ENCODE data around the gene TMC1.
"Not testable (repeated sequence)": the region's sequence is repeated elsewhere in the genome, so short reads cannot be mapped to it uniquely, and the experiment has no call there.

Gene TMC1

DNA sequence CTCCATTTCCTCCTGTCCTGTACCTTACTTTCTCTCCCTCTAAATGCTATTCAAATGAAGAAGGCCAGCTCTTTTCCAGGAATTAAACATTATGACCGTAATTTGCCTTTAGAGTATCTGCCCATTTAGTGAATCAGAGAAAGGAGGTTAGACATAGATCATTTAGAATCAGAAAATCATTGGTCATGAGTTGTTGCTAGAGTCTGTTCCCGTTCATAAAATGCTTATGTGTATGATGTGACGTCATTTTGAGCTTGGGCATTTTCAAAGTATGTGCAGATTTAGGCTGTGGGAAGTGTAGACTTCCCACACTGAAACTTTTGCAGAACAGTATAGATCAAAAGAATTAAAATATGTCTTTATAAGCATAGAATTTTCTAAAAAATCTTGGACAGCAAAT lies 268.5 kb downstream of the TMC1 start:
- FAIRE-seq = no peak

DNA sequence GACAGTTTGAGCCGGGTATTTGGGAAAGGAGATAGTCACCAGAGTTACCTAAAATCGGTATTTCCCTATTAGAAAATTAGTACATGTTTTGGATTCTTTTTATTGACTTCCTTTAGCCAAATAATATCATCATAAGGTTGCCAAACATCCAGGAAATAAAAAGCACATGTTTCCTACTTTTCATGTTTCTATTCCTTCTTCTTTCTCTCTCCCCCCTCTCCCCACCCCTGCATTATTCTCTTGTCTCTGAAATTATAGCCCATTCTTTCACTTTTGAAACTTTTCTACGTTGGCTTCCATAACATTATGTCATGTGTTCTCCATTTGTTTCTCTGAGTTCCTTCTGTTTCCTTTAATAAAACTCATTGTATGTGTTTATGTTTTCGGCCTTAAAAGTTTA lies 269.6 kb downstream of the TMC1 start:
- no peak for DNase-seq (ENCODE audit: insufficient read length)
- no peak for FAIRE-seq
- no peak for TF ChIP-seq TAF1 (IDR thresholded peaks at IDR 0.05; ENCODE audit: borderline replicate concordance, low read depth, low read length)

More for the DNA sequence above, 268.5 kb downstream of the TMC1 start:
- no peak for DNase-seq (ENCODE audit: insufficient read length)
- no peak for TF ChIP-seq POLR2A (IDR thresholded peaks at IDR 0.05; ENCODE audit: low read depth, low read length)
- TF ChIP-seq POLR2AphosphoS5 (IDR thresholded peaks at IDR 0.05; ENCODE audit: low read depth, low read length) = no peak
- no peak for TF ChIP-seq TAF1 (IDR thresholded peaks at IDR 0.05; ENCODE audit: borderline replicate concordance, low read depth, low read length)

DNA sequence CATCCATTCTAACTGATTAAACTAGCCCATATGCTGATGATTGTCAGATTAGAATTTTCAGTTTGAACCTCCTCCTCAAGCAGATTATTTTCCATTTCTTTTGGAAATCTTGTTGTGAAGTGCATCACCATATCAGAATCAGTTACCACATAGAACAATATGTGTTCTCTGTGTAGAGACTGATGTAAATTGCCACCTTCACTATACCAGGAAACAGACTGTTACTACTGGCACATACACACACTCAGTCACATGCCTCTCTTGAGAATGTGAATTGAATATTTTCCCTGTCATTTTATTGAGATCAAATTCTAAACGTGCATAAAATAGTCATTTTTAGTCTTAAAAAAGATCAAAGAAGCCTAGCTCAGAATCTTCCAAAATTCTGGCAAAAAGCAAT lies 270.0 kb downstream of the TMC1 start:
- DNase-seq (ENCODE audit: insufficient read length) (no peak), FAIRE-seq (peak; percentile 36)
- no peak for TF ChIP-seq POLR2A (IDR thresholded peaks at IDR 0.05; ENCODE audit: low read depth, low read length)
- TF ChIP-seq TAF1 (IDR thresholded peaks at IDR 0.05; ENCODE audit: borderline replicate concordance, low read depth, low read length) = no peak
- TF ChIP-seq POLR2AphosphoS5 (IDR thresholded peaks at IDR 0.05; ENCODE audit: low read depth, low read length) = no peak

DNA sequence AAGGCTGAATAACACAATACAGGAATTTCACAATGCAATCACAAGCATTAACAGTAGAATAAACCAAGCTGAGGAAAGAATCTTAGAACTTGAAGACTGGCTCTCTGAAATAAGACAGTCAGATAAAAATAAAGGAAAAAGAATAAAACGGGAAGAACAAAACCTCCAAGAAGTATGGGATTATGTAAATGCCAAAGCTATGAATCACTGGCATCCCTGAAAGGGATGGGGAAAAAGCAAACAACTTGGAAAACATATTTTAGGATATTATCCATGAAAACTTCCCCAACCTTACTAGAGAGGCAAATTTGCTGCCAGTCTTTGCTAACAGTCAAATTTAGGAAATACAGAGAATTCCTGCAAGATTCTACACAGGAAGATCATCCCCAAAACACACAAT lies 273.5 kb downstream of the TMC1 start:
- FAIRE-seq = no peak
- TF ChIP-seq POLR2AphosphoS5 (IDR thresholded peaks at IDR 0.05; ENCODE audit: low read depth, low read length) = no peak
- no peak for TF ChIP-seq POLR2A (IDR thresholded peaks at IDR 0.05; ENCODE audit: low read depth, low read length)
- TF ChIP-seq TAF1 (IDR thresholded peaks at IDR 0.05; ENCODE audit: borderline replicate concordance, low read depth, low read length) = no peak
- no peak for DNase-seq (ENCODE audit: insufficient read length)

DNA sequence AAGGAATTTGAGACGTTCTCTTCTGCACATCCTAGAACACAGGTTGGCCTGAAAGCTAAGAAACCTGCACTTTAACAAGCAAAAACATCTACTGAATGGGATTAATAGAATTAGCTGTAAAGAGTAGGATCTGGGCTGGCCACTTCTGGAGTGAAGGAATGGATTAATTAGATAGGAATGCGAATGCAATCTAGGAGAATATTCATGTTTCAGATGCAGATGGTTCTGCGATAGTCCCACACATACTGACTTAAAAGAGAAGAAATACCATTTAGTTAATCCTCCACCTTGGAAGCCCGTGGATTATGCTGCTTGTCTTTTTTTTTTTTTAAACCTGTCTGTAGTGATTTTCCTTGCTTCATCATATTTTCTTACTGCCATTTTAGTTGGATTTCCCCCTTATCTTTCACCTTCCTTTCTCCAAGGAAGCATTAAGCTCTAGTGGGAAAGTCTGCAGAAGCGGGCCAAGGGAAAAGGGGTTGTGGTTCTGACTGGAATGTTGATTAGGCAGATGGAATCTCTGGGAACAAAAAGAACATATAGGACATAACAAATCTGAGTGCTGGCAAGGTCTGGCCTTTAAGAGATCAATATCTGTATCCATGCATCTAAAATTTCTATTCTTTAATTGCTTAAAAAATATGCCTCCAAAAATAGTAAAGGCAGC lies 279.1 kb downstream of the TMC1 start:
- DNase-seq (ENCODE audit: insufficient read length) (no peak), FAIRE-seq (no peak)
- no peak for TF ChIP-seq POLR2AphosphoS5 (IDR thresholded peaks at IDR 0.05; ENCODE audit: low read depth, low read length)
- no peak for TF ChIP-seq TAF1 (IDR thresholded peaks at IDR 0.05; ENCODE audit: borderline replicate concordance, low read depth, low read length)
- no peak for TF ChIP-seq POLR2A (IDR thresholded peaks at IDR 0.05; ENCODE audit: low read depth, low read length)

DNA sequence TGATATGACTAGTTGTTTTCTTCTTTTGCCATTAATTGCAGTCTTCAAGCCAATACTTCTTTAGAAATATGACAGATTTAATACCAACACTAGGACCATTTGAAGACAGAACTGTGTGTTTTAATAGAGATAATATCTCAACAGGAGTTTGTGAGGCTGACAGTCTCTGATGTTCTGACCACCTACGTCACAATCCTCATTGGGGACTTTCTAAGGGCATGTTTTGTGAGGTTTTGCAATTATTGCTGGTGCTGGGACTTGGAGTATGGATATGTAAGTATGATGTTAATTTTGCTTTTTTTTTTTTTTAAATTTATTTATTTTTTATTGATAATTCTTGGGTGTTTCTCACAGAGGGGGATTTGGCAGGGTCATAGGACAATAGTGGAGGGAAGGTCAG lies 283.8 kb downstream of the TMC1 start:
- FAIRE-seq = no peak
- DNase-seq (ENCODE audit: insufficient read length) = no peak
- no peak for TF ChIP-seq POLR2A (IDR thresholded peaks at IDR 0.05; ENCODE audit: low read depth, low read length)

DNA sequence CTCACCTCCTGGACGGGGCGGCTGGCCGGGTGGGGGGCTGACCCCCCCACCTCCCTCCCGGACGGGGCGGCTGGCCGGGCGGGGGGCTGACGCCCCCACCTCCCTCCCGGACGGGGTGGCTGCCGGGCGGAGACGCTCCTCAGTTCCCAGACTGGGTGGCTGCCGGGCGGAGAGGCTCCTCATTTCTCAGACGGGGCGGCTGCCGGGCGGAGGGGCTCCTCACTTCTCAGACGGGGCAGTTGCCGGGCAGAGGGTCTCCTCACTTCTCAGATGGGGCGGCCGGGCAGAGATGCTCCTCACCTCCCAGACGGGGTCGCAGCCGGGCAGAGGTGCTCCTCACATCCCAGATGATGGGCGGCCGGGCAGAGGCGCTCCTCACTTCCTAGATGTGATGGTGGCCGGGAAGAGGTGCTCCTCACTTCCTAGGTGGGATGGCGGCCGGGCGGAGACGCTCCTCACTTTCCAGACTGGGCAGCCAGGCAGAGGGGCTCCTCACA lies 285.0 kb downstream of the TMC1 start:
- not testable (repeated sequence) for DNase-seq (ENCODE audit: insufficient read length); FAIRE-seq

DNA sequence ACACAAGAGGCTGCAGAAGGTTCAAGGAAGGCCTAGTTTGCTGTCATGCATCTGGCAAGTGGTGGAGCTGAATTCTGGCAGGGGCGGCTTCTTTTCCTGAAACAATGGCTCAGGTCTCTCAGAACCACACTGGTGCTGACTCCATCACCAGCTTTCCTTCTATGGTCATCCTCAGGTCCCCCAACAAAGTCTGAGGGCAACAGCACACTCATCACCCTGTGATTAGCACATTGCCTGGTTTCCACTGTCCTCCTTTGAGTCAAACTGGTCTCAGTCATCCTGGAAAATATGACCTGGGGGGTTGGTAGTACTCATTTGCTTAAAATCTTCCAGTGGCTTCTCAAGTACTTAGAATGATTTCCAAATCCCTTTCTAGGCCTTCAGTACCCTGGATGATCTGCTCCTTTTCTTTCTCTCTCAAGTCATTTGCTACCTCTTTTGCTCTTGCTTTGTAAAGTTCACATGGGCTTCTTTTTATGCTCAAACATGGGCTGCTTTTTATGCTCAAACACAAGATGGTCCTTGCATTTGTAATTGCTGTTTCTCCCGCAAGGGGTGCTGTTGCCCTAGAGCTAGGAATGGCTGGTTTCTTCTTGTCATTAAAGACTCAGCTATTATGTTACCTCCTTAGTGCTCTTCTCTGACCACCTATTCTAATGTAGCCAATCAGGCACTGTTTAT lies 286.5 kb downstream of the TMC1 start:
- DNase-seq (ENCODE audit: insufficient read length) = no peak
- TF ChIP-seq TAF1 (IDR thresholded peaks at IDR 0.05; ENCODE audit: borderline replicate concordance, low read depth, low read length) (no peak), POLR2AphosphoS5 (IDR thresholded peaks at IDR 0.05; ENCODE audit: low read depth, low read length) (no peak), POLR2A (IDR thresholded peaks at IDR 0.05; ENCODE audit: low read depth, low read length) (no peak)
- FAIRE-seq = no peak

DNA sequence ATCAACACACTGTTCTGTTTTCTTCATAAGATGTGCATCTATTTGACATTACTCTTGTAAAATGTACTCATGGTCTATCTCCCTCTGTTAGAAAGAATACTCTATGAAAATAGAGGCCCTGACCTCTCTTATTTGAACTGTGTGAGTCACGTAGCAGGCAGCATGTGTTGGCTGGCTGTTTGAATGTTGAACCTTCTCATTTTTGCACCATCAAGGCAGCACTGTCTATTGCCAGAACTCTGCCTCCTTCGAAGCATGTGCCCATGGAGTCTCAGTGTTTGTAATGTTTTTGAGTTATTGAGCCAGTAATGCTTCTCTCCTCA lies 287.0 kb downstream of the TMC1 start:
- no peak for DNase-seq (ENCODE audit: insufficient read length)
- no peak for FAIRE-seq
- TF ChIP-seq POLR2AphosphoS5 (IDR thresholded peaks at IDR 0.05; ENCODE audit: low read depth, low read length) (no peak), POLR2A (IDR thresholded peaks at IDR 0.05; ENCODE audit: low read depth, low read length) (no peak), TAF1 (IDR thresholded peaks at IDR 0.05; ENCODE audit: borderline replicate concordance, low read depth, low read length) (no peak)

DNA sequence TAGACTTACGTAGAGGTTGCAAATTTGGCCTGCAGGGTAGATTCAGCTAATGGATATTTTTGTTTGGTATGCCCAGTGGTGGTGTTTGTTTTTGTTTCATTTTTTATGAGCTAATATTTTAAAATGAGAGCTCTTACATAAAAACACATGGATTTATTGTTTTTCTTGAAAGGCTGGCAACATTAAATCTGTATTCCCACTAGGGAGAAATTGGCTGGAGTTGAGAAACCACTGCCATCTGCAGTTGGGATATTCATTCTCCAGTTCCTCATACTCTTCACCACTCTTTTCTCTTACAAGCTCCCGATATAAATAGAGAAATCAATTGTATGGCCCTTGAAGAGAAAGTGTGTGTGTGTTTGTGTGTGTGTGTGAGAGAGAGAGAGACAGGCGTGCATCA lies 288.2 kb downstream of the TMC1 start:
- FAIRE-seq (no peak), DNase-seq (ENCODE audit: insufficient read length) (no peak)
- no peak for TF ChIP-seq POLR2AphosphoS5 (IDR thresholded peaks at IDR 0.05; ENCODE audit: low read depth, low read length)

DNA sequence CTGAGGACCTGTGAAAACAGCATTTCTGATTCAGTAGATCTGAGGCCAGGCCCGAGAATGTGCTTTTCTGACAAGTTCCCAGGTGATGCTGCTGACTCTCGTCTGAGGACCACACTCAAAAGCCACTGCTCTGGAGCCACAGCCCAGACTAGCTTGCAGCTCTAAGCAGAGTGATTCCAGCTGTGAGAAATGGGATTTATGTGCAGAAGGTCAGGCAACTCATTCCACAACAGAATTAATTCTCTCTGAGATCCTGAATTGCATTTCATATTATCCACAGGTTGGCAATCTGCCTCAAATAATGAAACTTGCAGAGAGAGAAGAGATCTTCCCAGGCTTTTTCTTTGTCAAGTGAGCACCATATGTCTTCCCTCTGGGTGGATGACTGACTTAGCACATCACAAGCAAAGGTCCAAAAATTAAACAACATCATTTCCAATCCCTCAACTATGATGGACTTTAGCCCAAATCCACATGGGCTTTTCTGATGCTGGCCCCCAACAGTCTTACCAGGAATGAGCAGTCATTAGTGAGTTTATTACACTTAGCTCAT lies 291.2 kb downstream of the TMC1 start:
- TF ChIP-seq POLR2AphosphoS5 (IDR thresholded peaks at IDR 0.05; ENCODE audit: low read depth, low read length) (no peak), TAF1 (IDR thresholded peaks at IDR 0.05; ENCODE audit: borderline replicate concordance, low read depth, low read length) (no peak), POLR2A (IDR thresholded peaks at IDR 0.05; ENCODE audit: low read depth, low read length) (no peak)
- no peak for FAIRE-seq
- no peak for DNase-seq (ENCODE audit: insufficient read length)

DNA sequence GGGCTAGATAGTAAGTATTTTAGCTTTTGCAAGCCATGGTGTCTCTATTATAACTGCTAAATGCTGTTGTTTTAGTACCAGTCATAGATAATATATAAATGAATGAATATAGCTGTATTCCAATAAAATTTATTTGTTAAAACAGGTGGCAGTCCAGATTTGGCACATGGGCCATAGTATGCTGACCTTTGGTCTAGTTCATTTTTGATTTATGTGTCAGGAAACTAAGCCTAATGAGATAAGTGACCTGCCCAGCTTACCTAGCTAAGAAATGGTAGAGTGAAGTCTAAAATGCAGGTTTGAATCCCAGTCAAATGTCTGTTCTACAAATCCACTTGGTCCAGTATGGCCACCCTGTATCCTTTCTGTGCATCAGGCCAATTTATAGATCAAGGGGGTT lies 292.1 kb downstream of the TMC1 start:
- no peak for TF ChIP-seq POLR2AphosphoS5 (IDR thresholded peaks at IDR 0.05; ENCODE audit: low read depth, low read length)
- TF ChIP-seq TAF1 (IDR thresholded peaks at IDR 0.05; ENCODE audit: borderline replicate concordance, low read depth, low read length) = no peak
- no peak for TF ChIP-seq POLR2A (IDR thresholded peaks at IDR 0.05; ENCODE audit: low read depth, low read length)
- FAIRE-seq (no peak), DNase-seq (ENCODE audit: insufficient read length) (no peak)

Data from GM12892 (cell line).